ENCODE data around the gene LRIT1. TPM values are rescaled to one million over a fixed set of nuclear protein-coding genes. Genes with fewer than 3 reads are reported as not detected.

The LRIT1 gene
- total RNA-seq, 1 donor from 2014 or later = not detected

GRCh38 chr10:84190621-84191020 is 50.7 kb downstream of the LRIT1 start:
- FAIRE-seq = no peak
- no peak for DNase-seq (ENCODE audit: low read depth)
- H3K9me3 Mint-ChIP-seq (ENCODE audit: unreplicated experiment) = no peaks in the 10 kb centered on the region
- Histone ChIP-seq H3K27ac (ENCODE audit: low read depth, low read length) (no peak overlapping the region), H3K4me1 (ENCODE audit: insufficient read depth, low read length) (no peaks in the 10 kb centered on the region), H3K9ac (ENCODE audit: low read length) (no peak overlapping the region), H3K79me2 (ENCODE audit: insufficient read depth, low read length) (no peaks in the 10 kb centered on the region), H3K27me3 (ENCODE audit: insufficient read depth, low read length) (peaks cover 16% of the 10 kb centered on the region), H2AFZ (ENCODE audit: low read depth, low read length) (no peak overlapping the region), H3K4me2 (ENCODE audit: low read length) (no peak overlapping the region), H3K9me3 (ENCODE audit: insufficient read depth, low read depth, low read length) (no peaks in the 10 kb centered on the region), H3K4me3 (ENCODE audit: insufficient read depth, low read depth, low read length) (no peak overlapping the region), H3K36me3 (ENCODE audit: insufficient read depth, low read length) (no peaks in the 10 kb centered on the region), H4K20me1 (ENCODE audit: insufficient read depth, low read length) (no peaks in the 10 kb centered on the region)
- H3K27ac Mint-ChIP-seq (ENCODE audit: unreplicated experiment) = no peak overlapping the region
- H3K4me3 Mint-ChIP-seq (ENCODE audit: unreplicated experiment) = no peak overlapping the region
- H3K4me1 Mint-ChIP-seq (ENCODE audit: low read depth, unreplicated experiment) = no peaks in the 10 kb centered on the region
- H3K27me3 Mint-ChIP-seq (ENCODE audit: low read depth, unreplicated experiment) = peaks cover 44% of the 10 kb centered on the region
- TF ChIP-seq CTCF (IDR thresholded peaks at IDR 0.05; ENCODE audit: insufficient read depth, low read depth, low read length) (no peak), EZH2 (IDR thresholded peaks at IDR 0.05; ENCODE audit: insufficient read depth, low read length) (no peak)
- no peaks in the 10 kb centered on the region for H3K36me3 Mint-ChIP-seq (ENCODE audit: low read depth, unreplicated experiment)

- H3K27me3 Mint-ChIP-seq (ENCODE audit: low read depth, unreplicated experiment) = peaks cover 34% of the 10 kb centered on the region
- H3K27ac Mint-ChIP-seq (ENCODE audit: unreplicated experiment) = no peak overlapping the region
- no peak for FAIRE-seq
These were observed 52.5 kb downstream of the LRIT1 start for GRCh38 chr10:84188815-84189214.

More at GRCh38 chr10:84188815-84189214, 52.5 kb downstream of the LRIT1 start:
- Mint-ChIP-seq H3K4me3 (ENCODE audit: unreplicated experiment) (no peak overlapping the region), H3K9me3 (ENCODE audit: unreplicated experiment) (no peaks in the 10 kb centered on the region), H3K36me3 (ENCODE audit: low read depth, unreplicated experiment) (no peaks in the 10 kb centered on the region), H3K4me1 (ENCODE audit: low read depth, unreplicated experiment) (no peaks in the 10 kb centered on the region)
- no peak overlapping the region for H2AFZ ChIP-seq (ENCODE audit: low read depth, low read length)
- H3K79me2 ChIP-seq (ENCODE audit: insufficient read depth, low read length) = no peaks in the 10 kb centered on the region
- H3K4me2 ChIP-seq (ENCODE audit: low read length) = no peak overlapping the region
- no peak overlapping the region for H3K4me3 ChIP-seq (ENCODE audit: insufficient read depth, low read depth, low read length)
- no peaks in the 10 kb centered on the region for H3K9me3 ChIP-seq (ENCODE audit: insufficient read depth, low read depth, low read length)
- H3K36me3 ChIP-seq (ENCODE audit: insufficient read depth, low read length) = no peaks in the 10 kb centered on the region
- no peak for TF ChIP-seq CTCF (IDR thresholded peaks at IDR 0.05; ENCODE audit: insufficient read depth, low read depth, low read length)
- no peak overlapping the region for H3K27ac ChIP-seq (ENCODE audit: low read depth, low read length)
- DNase-seq (ENCODE audit: low read depth) = no peak
- H3K27me3 ChIP-seq (ENCODE audit: insufficient read depth, low read length) = peaks cover 4% of the 10 kb centered on the region
- no peaks in the 10 kb centered on the region for H4K20me1 ChIP-seq (ENCODE audit: insufficient read depth, low read length)
- H3K4me1 ChIP-seq (ENCODE audit: insufficient read depth, low read length) = no peaks in the 10 kb centered on the region
- H3K9ac ChIP-seq (ENCODE audit: low read length) = no peak overlapping the region
